H9 (cell line): ENCODE measurements around the gene PANK2. TPM values are rescaled to one million over a fixed set of nuclear protein-coding genes. Genes with fewer than 3 reads are reported as not detected.

ENCODE experiments used
- DNase-seq: peaks from one replicate; pipeline ENCODE4 v3.0.0-alpha.2; 2017
- H2AFZ ChIP-seq: one replicate; pipeline ENCODE4 v1.6.1; 2013; ENCODE audit warnings: mild to moderate bottlenecking, low read length, control low read depth, moderate library complexity
- H2AK5ac ChIP-seq: 2 replicates; pipeline ENCODE4 v1.6.1; 2013; ENCODE audit warnings: low read length, control low read depth, mixed read lengths; ENCODE audit not compliant: insufficient read length
- H2BK120ac ChIP-seq: one replicate; pipeline ENCODE4 v1.6.1; 2013; ENCODE audit warnings: low read depth, mild to moderate bottlenecking, low read length, control low read depth, inconsistent platforms; ENCODE audit not compliant: poor library complexity, severe bottlenecking
- H2BK12ac ChIP-seq: 2 replicates; pipeline ENCODE4 v1.6.1; 2013; ENCODE audit warnings: low read length, control low read depth, mixed read lengths, low read depth; ENCODE audit not compliant: insufficient read length
- H2BK15ac ChIP-seq: 2 replicates; pipeline ENCODE4 v1.6.1; 2013; ENCODE audit warnings: low read depth, low read length, control low read depth
- H2BK20ac ChIP-seq: one replicate; pipeline ENCODE4 v1.6.1; 2013; ENCODE audit warnings: low read depth, mild to moderate bottlenecking, low read length, control low read depth, inconsistent platforms; ENCODE audit not compliant: poor library complexity, severe bottlenecking
- H2BK5ac ChIP-seq: 2 replicates; pipeline ENCODE4 v1.6.1; 2013; ENCODE audit warnings: low read length, control low read depth, mixed read lengths; ENCODE audit not compliant: insufficient read length
- H3K14ac ChIP-seq: 2 replicates; pipeline ENCODE4 v1.6.1; 2013; ENCODE audit warnings: low read length, control low read depth; ENCODE audit not compliant: insufficient read depth
- H3K18ac ChIP-seq: 2 replicates; pipeline ENCODE4 v1.6.1; 2013; ENCODE audit warnings: low read depth, mild to moderate bottlenecking, mixed read lengths, low read length, control low read depth; ENCODE audit not compliant: insufficient read length
- H3K23ac ChIP-seq: 2 replicates; pipeline ENCODE4 v1.6.1; 2013; ENCODE audit warnings: low read length, control low read depth, mixed read lengths, low read depth; ENCODE audit not compliant: insufficient read length
- H3K23me2 ChIP-seq: 2 replicates; pipeline ENCODE4 v1.6.1; 2013; ENCODE audit warnings: low read depth, mild to moderate bottlenecking, mixed read lengths, low read length, control low read depth; ENCODE audit not compliant: insufficient read length, poor library complexity, severe bottlenecking
- H3K27ac ChIP-seq: 2 replicates; pipeline ENCODE4 v1.5.1; 2013; ENCODE audit warnings: low read length, control low read depth, mixed read lengths, low read depth; ENCODE audit not compliant: insufficient read length
- H3K27me3 ChIP-seq: 2 replicates; pipeline ENCODE4 v1.6.1; 2013; ENCODE audit warnings: low read length, control low read depth, inconsistent platforms; ENCODE audit not compliant: insufficient read depth
- H3K4ac ChIP-seq: 2 replicates; pipeline ENCODE4 v1.6.1; 2013; ENCODE audit warnings: low read depth, mild to moderate bottlenecking, control low read depth, inconsistent platforms, low read length, moderate library complexity
- H3K4me1 ChIP-seq: 2 replicates; pipeline ENCODE4 v1.6.1; 2013; ENCODE audit warnings: low read length, control low read depth, inconsistent platforms; ENCODE audit not compliant: insufficient read depth
- H3K4me2 ChIP-seq: 2 replicates; pipeline ENCODE4 v1.6.1; 2013; ENCODE audit warnings: low read length, control low read depth, mixed read lengths; ENCODE audit not compliant: insufficient read length, insufficient read depth
- H3K56ac ChIP-seq: 2 replicates; pipeline ENCODE4 v1.6.1; 2013; ENCODE audit warnings: low read depth, mild to moderate bottlenecking, mixed read lengths, low read length, control low read depth; ENCODE audit not compliant: insufficient read length
- H3K79me1 ChIP-seq: 2 replicates; pipeline ENCODE4 v1.6.1; 2013; ENCODE audit warnings: low read depth, mild to moderate bottlenecking, moderate library complexity, low read length, control low read depth, inconsistent platforms; ENCODE audit not compliant: insufficient read depth, poor library complexity, severe bottlenecking
- H3K79me2 ChIP-seq: 2 replicates; pipeline ENCODE4 v1.6.1; 2013; ENCODE audit warnings: low read length, control low read depth, inconsistent platforms; ENCODE audit not compliant: insufficient read depth
- H3K9ac ChIP-seq: 2 replicates; pipeline ENCODE4 v1.6.1; 2013; ENCODE audit warnings: low read length, control low read depth, mixed read lengths; ENCODE audit not compliant: insufficient read length; ENCODE audit errors: extremely low read depth
- H3K9me3 ChIP-seq: one replicate; pipeline ENCODE4 v1.6.1; 2013; ENCODE audit warnings: low read depth, low read length, inconsistent platforms; ENCODE audit not compliant: control insufficient read depth
- H3T11ph ChIP-seq: one replicate; pipeline ENCODE4 v1.6.1; 2013; ENCODE audit warnings: mild to moderate bottlenecking, low read length, control low read depth, inconsistent platforms
- H4K20me1 ChIP-seq: one replicate; pipeline ENCODE4 v1.6.1; 2013; ENCODE audit not compliant: control insufficient read depth, insufficient read length, insufficient read depth
- H4K5ac ChIP-seq: 2 replicates; pipeline ENCODE4 v1.6.1; 2013; ENCODE audit warnings: low read depth, mild to moderate bottlenecking, mixed read lengths, low read length, control low read depth; ENCODE audit not compliant: insufficient read length
- H4K8ac ChIP-seq: replicated peaks from 2 replicates; pipeline ENCODE4 v1.6.1; 2013; ENCODE audit warnings: low read length, control low read depth, mixed read lengths, low read depth; ENCODE audit not compliant: insufficient read length
- H4K91ac ChIP-seq: 2 replicates; pipeline ENCODE4 v1.6.1; 2013; ENCODE audit warnings: low read depth, mild to moderate bottlenecking, moderate library complexity, mixed read lengths, low read length, control low read depth; ENCODE audit not compliant: insufficient read length
- H3K27ac Mint-ChIP-seq, 3 experiments: 2 replicates in 2 of 3; 3 replicates in 1 of 3; pipeline ENCODE4 v1.8.0; 2020 to 2021; ENCODE audit warnings: mixed read lengths in 3 of 3, mild to moderate bottlenecking in 1 of 3, moderate library complexity in 1 of 3
- H3K27me3 Mint-ChIP-seq: 2 replicates; pipeline ENCODE4 v1.8.0; 2021; ENCODE audit warnings: low read depth, mild to moderate bottlenecking, moderate library complexity, mixed read lengths
- H3K36me3 Mint-ChIP-seq, 3 experiments: 2 replicates in 2 of 3; 3 replicates in 1 of 3; pipeline ENCODE4 v1.8.0; 2020 to 2021; ENCODE audit warnings: low read depth in 3 of 3, mixed read lengths in 3 of 3; ENCODE audit not compliant: insufficient read depth in 1 of 3
- H3K4me1 Mint-ChIP-seq, 2 experiments: 2 replicates each; pipeline ENCODE4 v1.8.0; 2020; ENCODE audit warnings: mixed read lengths in 2 of 2
- H3K4me3 Mint-ChIP-seq, 2 experiments: 2 replicates in 1 of 2; 3 replicates in 1 of 2; pipeline ENCODE4 v1.8.0; 2020 to 2021; ENCODE audit warnings: mild to moderate bottlenecking in 2 of 2, mixed read lengths in 2 of 2, moderate library complexity in 1 of 2
- H3K9me3 Mint-ChIP-seq, 2 experiments: 2 replicates in 1 of 2; 3 replicates in 1 of 2; pipeline ENCODE4 v1.8.0; 2020; ENCODE audit warnings: mild to moderate bottlenecking in 2 of 2, mixed read lengths in 2 of 2, moderate library complexity in 1 of 2
- WGBS: extraction: QIAGEN DNeasy Blood & Tissue Kit; methylation state at CpG from one replicate; pipeline ENCODE4 v1.1.7; 2013; ENCODE audit warnings: missing lambda C conversion rate, low lambda C conversion rate, mixed read lengths; ENCODE audit not compliant: insufficient read length; ENCODE audit errors: extremely low coverage; 5-methylcytosine and 5-hydroxymethylcytosine counted together
- total RNA-seq: library from RNA; stranded (reverse); gene quantifications from 2 replicates; pipeline ENCODE4 v1.2.1, GENCODE V29; 2021
- TF ChIP-seq, protein P1 (sequence below): fragments of 200-600 bp; sonication (generic); conservative IDR thresholded peaks from 3 replicates; pipeline ENCODE4 v1.8.0; 2021; ENCODE audit warnings: antibody characterized with exemption, mild to moderate bottlenecking

Gene PANK2
- total RNA-seq, 1 experiment from 2014 or later: 65.4 TPM

- Histone ChIP-seq H3K79me1 (no peaks in the 10 kb centered on the region), H3K4me2 (no peak overlapping the region), H3K23ac (no peak overlapping the region), H2BK20ac (no peak overlapping the region), H4K5ac (no peak overlapping the region), H2BK15ac (no peak overlapping the region), H3K56ac (no peak overlapping the region), H2BK120ac (no peak overlapping the region), H3K79me2 (no peaks in the 10 kb centered on the region), H2BK12ac (no peak overlapping the region), H3K23me2 (no peaks in the 10 kb centered on the region), H3K18ac (no peak overlapping the region), H4K20me1 (peaks cover 5% of the 10 kb centered on the region), H3K14ac (no peak overlapping the region), H3K9me3 (no peaks in the 10 kb centered on the region), H3K9ac (no peak overlapping the region), H4K8ac (no peak overlapping the region), H3K27ac (no peak overlapping the region), H3K4ac (no peak overlapping the region), H2BK5ac (no peak overlapping the region), H3K4me1 (peaks cover 5% of the 10 kb centered on the region; the same call in 1 of the 2 replicates), H3T11ph (no peak overlapping the region), H3K27me3 (no peaks in the 10 kb centered on the region), H4K91ac (no peak overlapping the region), H2AFZ (no peak overlapping the region), H2AK5ac (no peak overlapping the region)
- H3K4me3 Mint-ChIP-seq: no peak overlapping the region
- peaks cover 2% of the 10 kb centered on the region; the same call in 1 of the 2 replicates for H3K27me3 Mint-ChIP-seq
- TF ChIP-seq, protein P1, sequence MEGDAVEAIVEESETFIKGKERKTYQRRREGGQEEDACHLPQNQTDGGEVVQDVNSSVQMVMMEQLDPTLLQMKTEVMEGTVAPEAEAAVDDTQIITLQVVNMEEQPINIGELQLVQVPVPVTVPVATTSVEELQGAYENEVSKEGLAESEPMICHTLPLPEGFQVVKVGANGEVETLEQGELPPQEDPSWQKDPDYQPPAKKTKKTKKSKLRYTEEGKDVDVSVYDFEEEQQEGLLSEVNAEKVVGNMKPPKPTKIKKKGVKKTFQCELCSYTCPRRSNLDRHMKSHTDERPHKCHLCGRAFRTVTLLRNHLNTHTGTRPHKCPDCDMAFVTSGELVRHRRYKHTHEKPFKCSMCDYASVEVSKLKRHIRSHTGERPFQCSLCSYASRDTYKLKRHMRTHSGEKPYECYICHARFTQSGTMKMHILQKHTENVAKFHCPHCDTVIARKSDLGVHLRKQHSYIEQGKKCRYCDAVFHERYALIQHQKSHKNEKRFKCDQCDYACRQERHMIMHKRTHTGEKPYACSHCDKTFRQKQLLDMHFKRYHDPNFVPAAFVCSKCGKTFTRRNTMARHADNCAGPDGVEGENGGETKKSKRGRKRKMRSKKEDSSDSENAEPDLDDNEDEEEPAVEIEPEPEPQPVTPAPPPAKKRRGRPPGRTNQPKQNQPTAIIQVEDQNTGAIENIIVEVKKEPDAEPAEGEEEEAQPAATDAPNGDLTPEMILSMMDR: no peak
- H3K4me1 Mint-ChIP-seq: peaks cover 26 to 31% of the 10 kb centered on the region in 2 experiments
- H3K9me3 Mint-ChIP-seq: no peaks in the 10 kb centered on the region
- peaks cover 4 to 19% (median 5%) of the 10 kb centered on the region in 3 experiments; a peak in 5 of 7 replicates for H3K36me3 Mint-ChIP-seq
- WGBS: no CpG with 5 or more reads among the region's 6 CpGs
- H3K27ac Mint-ChIP-seq: no peak overlapping the region; a peak in 1 of 7 replicates
- no peak for DNase-seq
Measured at GRCh38 chr20:3930265-3931206, 41.3 kb downstream of the PANK2 start.
